Measurements from ENCODE around the gene KLK3. TPM values are rescaled to one million over a fixed set of nuclear protein-coding genes. Genes with fewer than 3 reads are reported as not detected.

The KLK3 gene
- total RNA-seq, 4 donors from 2014 or later, result not detected

GRCh38 chr19:50833117-50833801 lies 21.5 kb upstream of the KLK3 start, which contains the start of gene KLK15:
Gene KLK15 (minus strand): TSS chr19:50833574. CDS start chr19:50831492, 2,082 bp downstream.
- TF ChIP-seq CTCF (IDR thresholded peaks at IDR 0.05; ENCODE audit: low read depth), result no peak

GRCh38 chr19:50833802-50834167 lies 20.9 kb upstream of the KLK3 start:
- TF ChIP-seq CTCF (IDR thresholded peaks at IDR 0.05; ENCODE audit: low read depth), result no peak

- TF ChIP-seq CTCF (IDR thresholded peaks at IDR 0.05; ENCODE audit: low read depth), result no peak
Observed at GRCh38 chr19:50835103-50835784, 19.5 kb upstream of the KLK3 start.

- no peak for TF ChIP-seq CTCF (IDR thresholded peaks at IDR 0.05; ENCODE audit: low read depth)
Observed at GRCh38 chr19:50835785-50836542, 18.8 kb upstream of the KLK3 start.

GRCh38 chr19:50836543-50837195 lies 18.0 kb upstream of the KLK3 start:
- no peak for TF ChIP-seq CTCF (IDR thresholded peaks at IDR 0.05; ENCODE audit: low read depth)

GRCh38 chr19:50837300-50837699 lies 17.4 kb upstream of the KLK3 start:
- TF ChIP-seq CTCF (IDR thresholded peaks at IDR 0.05; ENCODE audit: low read depth), result no peak
